HCT116 (cell line): ENCODE data around the gene DNTT. TPM values are rescaled to one million over a fixed set of nuclear protein-coding genes. Genes with fewer than 3 reads are reported as not detected.

Experiments
- ATAC-seq: fragments of 200-7000 bp; cut with Tn5 transposase; 2 replicates; pipeline ENCODE4 v1.9.1; 2020; ENCODE audit warnings: mild to moderate bottlenecking, moderate library complexity
- BruUV-seq: library from RNA; stranded (reverse); fragments of 400-500 nt; replicated peaks from 2 replicates; lab custom pipeline; 2021; lab: Mats Ljungman, UMichigan
- CTCF ChIA-PET: fragments of 300-600 bp; sonication (Branson Sonifier 250); formaldehyde crosslinking; loops from one replicate; lab custom pipeline; 2021; ENCODE audit warnings: antibody characterized with exemption; lab: Charles Lee
- POLR2A ChIA-PET: fragments of 300-600, 350-600 bp; sonication (Branson Sonifier 250); formaldehyde crosslinking; loops from one replicate; lab custom pipeline; 2021; ENCODE audit warnings: antibody characterized with exemption; lab: Charles Lee
- RAD21 ChIA-PET, 2 experiments: fragments of 300-600 bp; sonication (Branson Sonifier 250); formaldehyde crosslinking; loops; one replicate each; lab custom pipeline; 2023; ENCODE audit warnings: low total read pairs in 2 of 2; ENCODE audit not compliant: uncharacterized antibody in 2 of 2, unreplicated experiment in 2 of 2, low non-redundant PET in 1 of 2; lab: Charles Lee
- DNase-seq: peaks from one replicate; pipeline ENCODE4 v3.0.0-alpha.2; 2010; ENCODE audit warnings: low read depth, low spot score
- H2AFZ ChIP-seq: fragments of 200-600 bp; shearing (Covaris generic), sonication (generic); 2 replicates; pipeline ENCODE4 v1.6.1; 2017; ENCODE audit warnings: low read depth, mixed run types, mixed read lengths, antibody characterized with exemption, low read length; ENCODE audit not compliant: poor library complexity, severe bottlenecking
- H3K27ac ChIP-seq: 2 replicates; pipeline ENCODE4 v1.5.1; 2012; ENCODE audit warnings: low read depth, low read length
- H3K27me3 ChIP-seq: fragments of 200-600 bp; sonication (generic); 2 replicates; pipeline ENCODE4 v1.6.1; 2016; ENCODE audit warnings: mixed run types, low read length, mixed read lengths; ENCODE audit not compliant: insufficient read depth
- H3K36me3 ChIP-seq, 2 experiments: fragments of 200-500 bp in 1 of 2; fragments of 200-600 bp in 1 of 2; sonication (Bioruptor generic) in 1 of 2; sonication (generic) in 1 of 2; 2 replicates each; pipeline versions ENCODE4 v1.5.1 to v1.6.1; 2014 to 2016; ENCODE audit warnings: low read length in 2 of 2, inconsistent platforms in 1 of 2, mixed read lengths in 1 of 2, mixed run types in 1 of 2; ENCODE audit not compliant: insufficient read depth in 2 of 2, control insufficient read depth in 1 of 2
- H3K4me1 ChIP-seq, 2 experiments: fragments of 200-600 bp in 1 of 2; sonication (generic) in 1 of 2; 2 replicates each; pipeline versions ENCODE4 v1.5.1 to v1.6.1; 2012 to 2017; ENCODE audit warnings: low read length in 2 of 2, inconsistent platforms in 1 of 2, mild to moderate bottlenecking in 1 of 2, mixed read lengths in 1 of 2, mixed run types in 1 of 2, moderate library complexity in 1 of 2; ENCODE audit not compliant: insufficient read depth in 2 of 2, control insufficient read depth in 1 of 2
- H3K4me2 ChIP-seq: fragments of 200-600 bp; sonication (generic); 2 replicates; pipeline ENCODE4 v1.6.1; 2017; ENCODE audit warnings: mixed run types, low read length, mixed read lengths
- H3K4me3 ChIP-seq, 2 experiments: fragments of 200-600 bp in 1 of 2; sonication (generic) in 1 of 2; replicated peaks in 1 of 2; 2 replicates each; pipeline ENCODE4 v1.5.1; 2011 to 2016; ENCODE audit warnings: low read length in 2 of 2, control low read depth in 1 of 2, low read depth in 1 of 2, mild to moderate bottlenecking in 1 of 2, mixed read lengths in 1 of 2, mixed run types in 1 of 2
- H3K79me2 ChIP-seq: fragments of 200-600 bp; sonication (generic); 2 replicates; pipeline ENCODE4 v1.6.1; 2017; ENCODE audit warnings: mild to moderate bottlenecking, mixed run types, low read length, moderate library complexity, mixed read lengths; ENCODE audit not compliant: insufficient read depth
- H3K9ac ChIP-seq: fragments of 200-600 bp; sonication (generic); 2 replicates; pipeline ENCODE4 v1.6.1; 2016; ENCODE audit warnings: low read length, mixed read lengths
- H3K9me2 ChIP-seq: fragments of 200-600 bp; sonication (generic), shearing (Covaris generic); 2 replicates; pipeline ENCODE4 v1.6.1; 2017; ENCODE audit warnings: mixed run types, mild to moderate bottlenecking, moderate library complexity; ENCODE audit not compliant: insufficient read depth
- H3K9me3 ChIP-seq, 2 experiments: fragments of 200-500 bp in 1 of 2; fragments of 200-600 bp in 1 of 2; sonication (Bioruptor generic) in 1 of 2; sonication (generic) in 1 of 2; 2 replicates each; pipeline ENCODE4 v1.6.1; 2014 to 2017; ENCODE audit warnings: low read length in 2 of 2, mixed read lengths in 2 of 2, inconsistent platforms in 1 of 2, low read depth in 1 of 2, mild to moderate bottlenecking in 1 of 2, mixed run types in 1 of 2, moderate library complexity in 1 of 2; ENCODE audit not compliant: control insufficient read depth in 1 of 2, insufficient read depth in 1 of 2
- H4K20me1 ChIP-seq: fragments of 200-600 bp; sonication (generic), shearing (Covaris generic); 2 replicates; pipeline ENCODE4 v1.6.1; 2017; ENCODE audit warnings: mixed run types, mild to moderate bottlenecking, moderate library complexity; ENCODE audit not compliant: insufficient read depth
- EZH2 ChIP-seq: fragments of 200-600 bp; sonication (generic); IDR thresholded peaks from 2 replicates; pipeline ENCODE4 v1.6.1; 2017; ENCODE audit warnings: antibody characterized with exemption, mixed run types
- FOSL1 ChIP-seq: IDR thresholded peaks from 2 replicates; pipeline ENCODE4 v1.6.1; 2012; ENCODE audit warnings: low read depth
- RAD21 ChIP-seq: IDR thresholded peaks from 2 replicates; pipeline ENCODE4 v1.6.1; 2012; ENCODE audit warnings: low read depth, mild to moderate bottlenecking
- SIN3A ChIP-seq: IDR thresholded peaks from 2 replicates; pipeline ENCODE4 v1.6.1; 2012; ENCODE audit warnings: low read depth
- TCF7L2 ChIP-seq: IDR thresholded peaks from 2 replicates; pipeline ENCODE4 v1.7.0; 2011; ENCODE audit warnings: borderline replicate concordance, inconsistent platforms; ENCODE audit not compliant: insufficient read depth, insufficient read length; ENCODE audit errors: extremely low read depth
- ZBTB33 ChIP-seq: IDR thresholded peaks from 2 replicates; pipeline ENCODE4 v1.6.1; 2011; ENCODE audit warnings: mild to moderate bottlenecking, low read length, moderate library complexity; ENCODE audit not compliant: insufficient replicate concordance; ENCODE audit errors: extremely low read depth
- intact Hi-C: fragments of 100-400 bp; cut with micrococcal nuclease; formaldehyde crosslinking; loops from 2 replicates; pipeline ENCODE4 v1.10.0; 2022
- total RNA-seq: library from RNA; stranded (reverse); gene quantifications from one replicate; pipeline ENCODE4 v1.2.1, GENCODE V29; 2021; ENCODE audit not compliant: unreplicated experiment

DNTT gene
- total RNA-seq, 1 experiment from 2014 or later = not detected

GRCh38 chr10:96360766-96361165 is 56.5 kb downstream of the DNTT start:
- Histone ChIP-seq H3K79me2 (no peaks in the 10 kb centered on the region), H3K4me2 (no peak overlapping the region), H2AFZ (no peak overlapping the region), H3K36me3 (no peaks in the 10 kb centered on the region), H3K9me2 (no peaks in the 10 kb centered on the region)
- BruUV-seq = no TSS peak
- RAD21 ChIA-PET = no interaction called here
- no peak for TF ChIP-seq FOSL1
- TF ChIP-seq RAD21 = no peak
- TF ChIP-seq, all 23 proteins: peak for 0
- no peak overlapping the region for H3K9ac ChIP-seq
- intact Hi-C loops = no loop called here
- CTCF ChIA-PET = interaction anchor here (1.2 kb wide), 1 partner anchor 10 kb away, joined by 4 read pairs; no protein-coding TSS in a partner anchor
- no peaks in the 10 kb centered on the region for H4K20me1 ChIP-seq
- no peak overlapping the region for H3K4me3 ChIP-seq
- POLR2A ChIA-PET = no interaction called here
- no peaks in the 10 kb centered on the region for H3K9me3 ChIP-seq
- H3K4me1 ChIP-seq = no peaks in the 10 kb centered on the region
- peaks cover 13% of the 10 kb centered on the region; the same call in 1 of the 2 replicates for H3K27me3 ChIP-seq
- DNase-seq (no peak), ATAC-seq (no peak)
- H3K27ac ChIP-seq = no peak overlapping the region

- Histone ChIP-seq H3K9me2 (no peaks in the 10 kb centered on the region), H3K36me3 (no peaks in the 10 kb centered on the region), H2AFZ (no peak overlapping the region)
- ChIA-PET CTCF (no interaction called here), POLR2A (no interaction called here)
- no peak for TF ChIP-seq TCF7L2
- TF ChIP-seq EZH2 = no peak
- no peak for TF ChIP-seq FOSL1
- TF ChIP-seq ZBTB33 = no peak
- TF ChIP-seq SIN3A = no peak
- TF ChIP-seq, all 23 proteins: peak for 0
- peaks cover 0 to 10% of the 10 kb centered on the region in 2 experiments; a peak in 2 of 4 replicates for H3K4me1 ChIP-seq
- no peak for DNase-seq
- no peak overlapping the region for H3K4me3 ChIP-seq
- H3K79me2 ChIP-seq = no peaks in the 10 kb centered on the region
- ATAC-seq = no peak
- no peaks in the 10 kb centered on the region for H3K27me3 ChIP-seq
- H3K9ac ChIP-seq = no peak overlapping the region
- H4K20me1 ChIP-seq = no peaks in the 10 kb centered on the region
- RAD21 ChIA-PET = no interaction called here
- no TSS peak for BruUV-seq
- intact Hi-C loops = no loop called here
- H3K4me2 ChIP-seq = no peak overlapping the region
- no peak overlapping the region for H3K27ac ChIP-seq
- H3K9me3 ChIP-seq = no peaks in the 10 kb centered on the region
Observed at GRCh38 chr10:96365571-96365970, 61.3 kb downstream of the DNTT start.
